ENCODE data around the gene UST.

The UST gene

DNA sequence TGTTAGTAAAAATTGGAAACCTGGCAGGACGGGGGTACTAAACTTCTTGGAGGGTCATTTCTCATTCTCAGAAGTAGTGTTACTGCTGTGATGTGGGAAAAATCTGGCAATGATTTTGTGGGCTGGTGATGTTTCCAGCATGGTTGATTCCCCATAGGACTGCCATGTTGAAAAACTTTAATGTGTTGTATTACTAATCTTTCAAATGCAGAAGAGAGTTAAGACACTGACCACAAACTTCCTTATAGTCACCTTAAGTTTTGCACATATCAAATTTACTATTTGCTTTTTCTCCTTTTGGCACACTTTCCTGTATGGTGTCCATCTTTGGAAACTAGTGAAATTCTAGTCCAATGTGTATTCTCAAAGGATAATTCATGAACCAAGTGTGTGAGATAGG lies 334.5 kb downstream of the UST start:
- no peak overlapping the region for H3K9ac ChIP-seq
- H3K36me3 ChIP-seq, result peaks cover 0 to 13% (median 0%) of the 10 kb centered on the region in 11 experiments; a peak in 4 of 22 replicates
- peaks cover 15 to 59% (median 33%) of the 10 kb centered on the region in 10 experiments for H3K4me1 ChIP-seq
- H3K27ac ChIP-seq, result peak overlapping the region in 2 of 11 experiments; percentile 68 to 74; a peak in 4 of 22 replicates
- no peak overlapping the region for H3K4me3 ChIP-seq
- TF ChIP-seq Cebpa-rat (IDR thresholded peaks at IDR 0.05), result no peak
- no peaks in the 10 kb centered on the region for H3K27me3 ChIP-seq
- H3K9me3 ChIP-seq (replicated peaks in 1 of 11), result peaks cover 0 to 6% (median 0%) of the 10 kb centered on the region in 11 experiments; a peak in 6 of 22 replicates
- H3K4me2 ChIP-seq, result peak overlapping the region in 9 of 11 experiments; percentile 1 to 78 (median 60); a peak in 14 of 22 replicates
- H4K20me1 ChIP-seq, result no peaks in the 10 kb centered on the region

GRCh38 chr6:149082320-149082719 lies 335.5 kb downstream of the UST start:
- no peaks in the 10 kb centered on the region for H3K27me3 ChIP-seq
- no peak overlapping the region for H3K9ac ChIP-seq
- H3K4me3 ChIP-seq, result no peak overlapping the region
- H4K20me1 ChIP-seq, result no peaks in the 10 kb centered on the region
- peaks cover 0 to 10% (median 0%) of the 10 kb centered on the region in 11 experiments; a peak in 4 of 22 replicates for H3K36me3 ChIP-seq
- H3K9me3 ChIP-seq (replicated peaks in 1 of 11), result peaks cover 0 to 6% (median 0%) of the 10 kb centered on the region in 11 experiments; a peak in 6 of 22 replicates
- H3K27ac ChIP-seq, result no peak overlapping the region
- H3K4me2 ChIP-seq, result peak overlapping the region in 4 of 11 experiments; percentile 10 to 73 (median 48); a peak in 6 of 22 replicates
- peaks cover 14 to 58% (median 32%) of the 10 kb centered on the region in 10 experiments for H3K4me1 ChIP-seq
- TF ChIP-seq Cebpa-rat (IDR thresholded peaks at IDR 0.05), result no peak

- Histone ChIP-seq H3K27me3 (no peaks in the 10 kb centered on the region), H3K36me3 (no peaks in the 10 kb centered on the region), H3K4me1 (peaks cover 14 to 52% (median 31%) of the 10 kb centered on the region in 10 experiments), H3K4me3 (no peak overlapping the region), H3K9ac (no peak overlapping the region), H3K9me3 (replicated peaks in 1 of 11) (no peaks in the 10 kb centered on the region), H3K4me2 (peak overlapping the region in 1 of 11 experiments; percentile 68; a peak in 2 of 22 replicates), H3K27ac (no peak overlapping the region), H4K20me1 (no peaks in the 10 kb centered on the region)
- no peak for TF ChIP-seq Cebpa-rat (IDR thresholded peaks at IDR 0.05)
These were observed 337.2 kb downstream of the UST start for GRCh38 chr6:149084026-149084425.

DNA sequence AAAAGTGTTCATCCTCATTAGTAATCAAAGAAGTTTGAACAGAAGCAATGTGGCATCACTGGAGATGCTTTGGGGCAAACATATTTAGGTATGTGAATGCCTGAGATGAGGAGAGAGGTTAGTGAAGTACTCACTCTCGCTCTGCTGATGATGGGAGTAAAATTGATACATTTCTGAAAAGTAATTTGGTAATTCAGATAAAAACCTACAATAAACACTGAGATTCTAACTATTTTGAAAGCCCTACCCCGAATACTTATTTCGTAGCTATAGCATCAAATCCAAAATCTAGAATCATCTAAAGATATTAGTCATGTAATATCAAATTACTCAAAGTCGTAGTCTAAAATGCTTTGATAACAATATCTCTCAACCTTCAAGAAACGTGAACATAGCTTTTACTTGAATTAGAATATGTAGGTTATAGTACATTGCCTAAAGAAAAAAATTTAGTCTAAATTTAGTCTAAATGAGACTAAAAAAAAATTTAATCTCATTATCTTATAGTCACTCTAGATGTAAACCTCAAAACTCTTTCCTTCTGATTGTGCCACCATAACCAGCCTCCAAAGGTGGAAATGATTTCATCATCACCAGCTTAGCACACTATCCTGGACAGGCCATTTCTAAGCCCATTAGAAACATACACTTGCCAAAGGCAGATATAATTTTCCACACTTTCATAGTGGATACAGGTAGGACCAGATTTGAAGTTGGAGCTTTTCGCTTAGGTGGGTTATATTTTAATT lies 338.2 kb downstream of the UST start:
- H3K4me3 ChIP-seq, result no peak overlapping the region
- no peaks in the 10 kb centered on the region for H3K9me3 ChIP-seq (replicated peaks in 1 of 11)
- H3K27ac ChIP-seq, result no peak overlapping the region
- no peaks in the 10 kb centered on the region for H4K20me1 ChIP-seq
- no peak overlapping the region for H3K4me2 ChIP-seq
- H3K9ac ChIP-seq, result no peak overlapping the region
- peaks cover 6 to 46% (median 22%) of the 10 kb centered on the region in 10 experiments; a peak in 19 of 20 replicates for H3K4me1 ChIP-seq
- no peaks in the 10 kb centered on the region for H3K27me3 ChIP-seq
- TF ChIP-seq Cebpa-rat (IDR thresholded peaks at IDR 0.05), result no peak
- H3K36me3 ChIP-seq, result no peaks in the 10 kb centered on the region

- no peak overlapping the region for H3K9ac ChIP-seq
- no peak overlapping the region for H3K4me3 ChIP-seq
- H3K27ac ChIP-seq, result no peak overlapping the region
- no peaks in the 10 kb centered on the region for H3K9me3 ChIP-seq (replicated peaks in 1 of 11)
- H4K20me1 ChIP-seq, result no peaks in the 10 kb centered on the region
- no peaks in the 10 kb centered on the region for H3K27me3 ChIP-seq
- no peaks in the 10 kb centered on the region for H3K36me3 ChIP-seq
- TF ChIP-seq Cebpa-rat (IDR thresholded peaks at IDR 0.05), result no peak
- H3K4me1 ChIP-seq, result peaks cover 0 to 45% (median 16%) of the 10 kb centered on the region in 10 experiments; a peak in 17 of 20 replicates
- no peak overlapping the region for H3K4me2 ChIP-seq
These were observed 338.7 kb downstream of the UST start for GRCh38 chr6:149085557-149085938.

- Histone ChIP-seq H3K9me3 (replicated peaks in 1 of 11) (no peaks in the 10 kb centered on the region), H3K36me3 (no peaks in the 10 kb centered on the region), H3K4me2 (no peak overlapping the region), H3K27me3 (no peaks in the 10 kb centered on the region), H3K4me3 (no peak overlapping the region), H3K4me1 (peaks cover 0 to 38% (median 9%) of the 10 kb centered on the region in 10 experiments; a peak in 16 of 20 replicates), H4K20me1 (no peaks in the 10 kb centered on the region), H3K9ac (no peak overlapping the region), H3K27ac (no peak overlapping the region)
- no peak for TF ChIP-seq Cebpa-rat (IDR thresholded peaks at IDR 0.05)
These were observed 339.5 kb downstream of the UST start for GRCh38 chr6:149086363-149086762.

DNA sequence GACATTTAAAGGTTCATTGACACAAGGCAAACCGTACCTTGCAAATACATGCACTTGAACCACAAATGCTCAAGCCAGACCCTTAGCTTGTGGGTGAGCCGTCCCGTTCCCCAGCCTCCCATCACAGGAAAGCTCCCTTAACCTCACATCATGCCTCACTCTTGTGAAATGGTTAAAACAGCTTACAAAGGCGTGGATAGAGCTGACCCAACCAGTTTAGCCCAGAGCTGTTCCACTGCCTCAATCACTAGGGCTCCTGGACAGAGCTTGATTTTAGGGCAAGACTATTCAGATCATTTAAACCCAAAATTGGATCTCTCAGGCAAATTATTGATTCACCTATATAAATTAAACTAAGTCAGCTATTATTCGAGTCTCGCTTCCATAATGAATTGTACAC lies 341.1 kb downstream of the UST start:
- Histone ChIP-seq H3K9ac (no peak overlapping the region), H3K36me3 (no peaks in the 10 kb centered on the region), H3K27me3 (no peaks in the 10 kb centered on the region), H3K9me3 (replicated peaks in 1 of 11) (no peaks in the 10 kb centered on the region), H3K4me2 (no peak overlapping the region), H4K20me1 (no peaks in the 10 kb centered on the region), H3K4me1 (peaks cover 4 to 29% (median 12%) of the 10 kb centered on the region in 10 experiments; a peak in 17 of 20 replicates), H3K27ac (no peak overlapping the region), H3K4me3 (no peak overlapping the region)
- TF ChIP-seq Cebpa-rat (IDR thresholded peaks at IDR 0.05), result no peak

DNA sequence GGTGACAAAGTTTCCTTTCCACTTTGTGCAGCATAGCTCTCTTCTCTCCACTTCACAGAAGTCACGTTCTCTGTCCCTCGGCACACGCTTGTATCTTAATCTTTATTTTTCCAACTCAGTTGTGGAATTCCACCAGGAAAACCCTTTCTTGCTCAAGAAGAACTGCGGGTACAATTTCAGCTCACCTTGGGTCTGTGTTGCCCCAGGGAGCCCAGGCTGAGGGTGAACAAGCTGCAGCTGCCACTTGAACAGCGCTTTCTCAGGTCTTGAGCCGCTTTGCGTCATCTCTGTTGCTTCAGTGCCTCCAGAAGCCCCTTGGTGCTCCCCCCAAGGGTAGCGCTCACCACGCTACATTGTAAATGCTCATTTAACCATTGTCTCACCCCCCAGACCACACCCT lies 341.5 kb downstream of the UST start:
- Histone ChIP-seq H3K9ac (no peak overlapping the region), H3K9me3 (replicated peaks in 1 of 11) (no peaks in the 10 kb centered on the region), H3K27me3 (no peaks in the 10 kb centered on the region), H3K4me2 (no peak overlapping the region), H3K4me3 (no peak overlapping the region), H4K20me1 (no peaks in the 10 kb centered on the region), H3K4me1 (peaks cover 5 to 28% (median 11%) of the 10 kb centered on the region in 10 experiments; a peak in 16 of 20 replicates), H3K36me3 (no peaks in the 10 kb centered on the region), H3K27ac (no peak overlapping the region)
- TF ChIP-seq Cebpa-rat (IDR thresholded peaks at IDR 0.05), result no peak

DNA sequence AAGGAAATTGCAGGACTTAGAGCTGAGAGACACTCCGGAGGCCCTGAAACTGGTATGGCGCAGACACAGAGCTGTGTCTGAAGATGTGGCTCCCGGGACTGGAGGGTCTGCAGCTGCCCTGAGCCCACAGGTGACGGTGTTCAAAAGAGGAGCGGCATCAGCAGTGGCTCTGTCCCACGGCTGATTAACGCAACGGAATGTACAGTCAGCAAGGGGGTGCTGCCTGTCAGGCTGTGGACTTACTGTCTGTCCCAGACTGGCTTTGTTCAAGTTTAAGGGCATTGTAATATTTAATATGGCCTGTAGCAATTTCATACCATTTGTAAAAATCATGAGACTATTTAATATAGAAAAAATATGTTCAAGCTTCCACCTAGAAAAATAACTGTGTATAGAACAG lies 342.7 kb downstream of the UST start:
- Histone ChIP-seq H3K4me2 (no peak overlapping the region; a peak in 1 of 22 replicates), H3K4me3 (no peak overlapping the region), H3K4me1 (peaks cover 5 to 32% (median 11%) of the 10 kb centered on the region in 10 experiments; a peak in 16 of 20 replicates), H3K9me3 (replicated peaks in 1 of 11) (no peaks in the 10 kb centered on the region), H4K20me1 (no peaks in the 10 kb centered on the region), H3K36me3 (no peaks in the 10 kb centered on the region), H3K9ac (no peak overlapping the region), H3K27me3 (no peaks in the 10 kb centered on the region), H3K27ac (no peak overlapping the region)
- TF ChIP-seq Cebpa-rat (IDR thresholded peaks at IDR 0.05), result no peak

All from BLaER1 treated with 17β-estradiol and CSF1 and Interleukin-3, amounts not matched to agents 10 nM and 100 nM (cell line).